Spleen (tissue), 11 donors: ENCODE measurements around the gene GOLGA2. TPM values are rescaled to one million over a fixed set of nuclear protein-coding genes. Genes with fewer than 3 reads are reported as not detected.
A peak's percentile ranks its signal among the peaks of the same experiment; 100 is the strongest.

Experiments used
- DNase-seq: peaks from one replicate; pipeline ENCODE4 v3.0.0-alpha.2; 2020
- H3K27ac ChIP-seq, 8 donors: fragments of 200-600 bp; sonication (generic) in 7 of 8; 1 replicate in 4 of 8; 2 replicates in 4 of 8; pipeline versions ENCODE4 v1.5.0 to v1.8.0; 2016 to 2021; ENCODE audit warnings: inconsistent platforms in 4 of 8, mild to moderate bottlenecking in 4 of 8, moderate library complexity in 1 of 8
- H3K27me3 ChIP-seq, 7 donors: fragments of 200-600 bp; sonication (generic) in 6 of 7; replicated peaks in 1 of 7; 1 replicate in 4 of 7; 2 replicates in 3 of 7; pipeline versions ENCODE4 v1.5.0 to v1.8.0; 2016 to 2021; ENCODE audit warnings: inconsistent platforms in 3 of 7, mild to moderate bottlenecking in 1 of 7
- H3K36me3 ChIP-seq, 6 donors: fragments of 200-600 bp; sonication (generic) in 5 of 6; 1 replicate in 4 of 6; 2 replicates in 2 of 6; pipeline versions ENCODE4 v1.5.0 to v1.8.0; 2016 to 2021; ENCODE audit warnings: inconsistent platforms in 2 of 6
- H3K4me1 ChIP-seq, 6 donors: fragments of 200-600 bp; sonication (generic) in 5 of 6; 1 replicate in 3 of 6; 2 replicates in 3 of 6; pipeline versions ENCODE4 v1.5.0 to v1.8.0; 2016 to 2021; ENCODE audit warnings: inconsistent platforms in 3 of 6
- H3K4me3 ChIP-seq, 8 donors: fragments of 200-600 bp; sonication (generic) in 7 of 8; 1 replicate in 4 of 8; 2 replicates in 4 of 8; pipeline versions ENCODE4 v1.5.0 to v1.8.0; 2016 to 2021; ENCODE audit warnings: inconsistent platforms in 4 of 8, mild to moderate bottlenecking in 4 of 8, moderate library complexity in 2 of 8
- H3K9me3 ChIP-seq, 8 donors: fragments of 200-600 bp; sonication (generic) in 7 of 8; 1 replicate in 4 of 8; 2 replicates in 4 of 8; pipeline versions ENCODE4 v1.5.0 to v1.8.0; 2016 to 2021; ENCODE audit warnings: inconsistent platforms in 4 of 8
- POLR2A ChIP-seq, 3 donors: fragments of 450-650 bp; IDR thresholded peaks; one replicate each; pipeline ENCODE4 v1.5.1; 2017; ENCODE audit warnings: antibody characterized with exemption in 3 of 3, mild to moderate bottlenecking in 1 of 3
- POLR2AphosphoS5 ChIP-seq, 3 donors: sonication (generic); formaldehyde crosslinking; IDR thresholded peaks; one replicate each; pipeline ENCODE4 v1.5.1; 2017; ENCODE audit warnings: antibody characterized with exemption in 3 of 3
- WGBS, 5 donors: extraction: QIAGEN DNeasy Blood & Tissue Kit in 3 of 5; methylation state at CpG; one replicate each; pipeline versions ENCODE4 v1.1.5 to v1.1.7; 2013 to 2018; 5-methylcytosine and 5-hydroxymethylcytosine counted together
- intact Hi-C: fragments of 100-400 bp; cut with DNase I; formaldehyde crosslinking; loops from one replicate; pipeline ENCODE4 v1.15.0; 2023; ENCODE audit warnings: low total_unique reads
- polyA plus RNA-seq, 3 donors: library from polyadenylated mRNA; stranded (reverse); fragments of 200-250 nt; gene quantifications; one replicate each; pipeline ENCODE4 v1.2.1, GENCODE V29; 2013
- total RNA-seq, 7 donors: library from RNA; depleted of rRNA in 3 of 7; stranded (reverse); fragments of >200 nt in 3 of 7; fragmentation: NEBNext Ultra II Directional in 4 of 7; extraction: Animal tissue kit (Norgen Biotek cat#: 25700) in 4 of 7; gene quantifications; one replicate each; pipeline versions ENCODE4 v1.1.0 to v1.2.1, GENCODE V29; 2016 to 2021
- TF ChIP-seq, protein P1 (sequence below), 11 experiments: fragments of 200-600 bp in 7 of 11; fragments of 450-650 bp in 4 of 11; sonication (generic) in 4 of 11; IDR thresholded peaks in 8 of 11; conservative IDR thresholded peaks in 3 of 11; 1 replicate in 7 of 11; 2 replicates in 4 of 11; pipeline versions ENCODE4 v1.4.0 to v1.8.0; 2016 to 2021; ENCODE audit warnings: antibody characterized with exemption in 11 of 11, inconsistent platforms in 4 of 11, mild to moderate bottlenecking in 1 of 11
- donor health status: healthy with polysubstance abuse.
- donor health status: DM: no; HTN: no; CAD: no; lungs with moderate emphysema.
- donor health status: DM: no; HTN: no; CAD: no.
- donor health status: Bipolar disorder and iron deficiency.
- donor health status: healthy.
- donor health status: DM: no; HTN: no; CAD: no.
- donor health status: DM: yes; HTN: yes; CAD: no.

Gene GOLGA2
- total and polyA plus RNA-seq, 10 donors = 15.5 to 79.0 (median 59.5) TPM

DNA sequence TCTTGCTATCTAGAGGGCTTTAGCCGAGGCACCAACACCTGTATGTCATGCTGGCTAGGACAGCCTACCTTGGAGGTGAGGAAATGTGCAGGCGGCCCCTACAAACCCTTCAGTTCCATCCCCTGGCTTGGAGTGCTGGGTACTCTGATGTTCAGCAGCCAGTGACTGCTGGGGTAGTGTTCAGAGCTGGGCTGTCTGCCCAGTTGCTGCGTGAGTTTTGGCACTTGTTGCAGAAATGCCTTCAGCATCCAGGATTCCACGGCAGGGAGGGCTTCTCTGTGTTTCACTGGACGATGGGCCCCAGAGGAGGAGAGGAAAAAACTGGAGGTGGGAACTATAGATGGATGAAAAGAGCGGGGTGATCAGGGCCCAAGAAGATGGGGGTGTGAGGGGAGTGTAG, 10.6 kb upstream of the GOLGA2 start:
- DNase-seq = no peak
- TF ChIP-seq, protein P1, sequence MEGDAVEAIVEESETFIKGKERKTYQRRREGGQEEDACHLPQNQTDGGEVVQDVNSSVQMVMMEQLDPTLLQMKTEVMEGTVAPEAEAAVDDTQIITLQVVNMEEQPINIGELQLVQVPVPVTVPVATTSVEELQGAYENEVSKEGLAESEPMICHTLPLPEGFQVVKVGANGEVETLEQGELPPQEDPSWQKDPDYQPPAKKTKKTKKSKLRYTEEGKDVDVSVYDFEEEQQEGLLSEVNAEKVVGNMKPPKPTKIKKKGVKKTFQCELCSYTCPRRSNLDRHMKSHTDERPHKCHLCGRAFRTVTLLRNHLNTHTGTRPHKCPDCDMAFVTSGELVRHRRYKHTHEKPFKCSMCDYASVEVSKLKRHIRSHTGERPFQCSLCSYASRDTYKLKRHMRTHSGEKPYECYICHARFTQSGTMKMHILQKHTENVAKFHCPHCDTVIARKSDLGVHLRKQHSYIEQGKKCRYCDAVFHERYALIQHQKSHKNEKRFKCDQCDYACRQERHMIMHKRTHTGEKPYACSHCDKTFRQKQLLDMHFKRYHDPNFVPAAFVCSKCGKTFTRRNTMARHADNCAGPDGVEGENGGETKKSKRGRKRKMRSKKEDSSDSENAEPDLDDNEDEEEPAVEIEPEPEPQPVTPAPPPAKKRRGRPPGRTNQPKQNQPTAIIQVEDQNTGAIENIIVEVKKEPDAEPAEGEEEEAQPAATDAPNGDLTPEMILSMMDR (IDR thresholded peaks at IDR 0.05 in 8 of 11, conservative IDR thresholded peaks at IDR 0.05 in 3 of 11) = no peak
- TF ChIP-seq POLR2AphosphoS5 (IDR thresholded peaks at IDR 0.05) (no peak), POLR2A (IDR thresholded peaks at IDR 0.05) (no peak)
- H3K27me3 ChIP-seq = no peaks in the 10 kb centered on the region
- H3K36me3 ChIP-seq = peaks cover 0 to 56% (median 24%) of the 10 kb centered on the region in 6 donors
- H3K27ac ChIP-seq = no peak overlapping the region
- H3K9me3 ChIP-seq = no peaks in the 10 kb centered on the region
- 84 to 93% (median 91%) methylated on average over 6 of the region's 6 CpGs for WGBS, 5 donors
- intact Hi-C loops = no loop called here
- H3K4me3 ChIP-seq = no peak overlapping the region
- H3K4me1 ChIP-seq = peaks cover 0 to 4% (median 0%) of the 10 kb centered on the region in 6 donors

DNA sequence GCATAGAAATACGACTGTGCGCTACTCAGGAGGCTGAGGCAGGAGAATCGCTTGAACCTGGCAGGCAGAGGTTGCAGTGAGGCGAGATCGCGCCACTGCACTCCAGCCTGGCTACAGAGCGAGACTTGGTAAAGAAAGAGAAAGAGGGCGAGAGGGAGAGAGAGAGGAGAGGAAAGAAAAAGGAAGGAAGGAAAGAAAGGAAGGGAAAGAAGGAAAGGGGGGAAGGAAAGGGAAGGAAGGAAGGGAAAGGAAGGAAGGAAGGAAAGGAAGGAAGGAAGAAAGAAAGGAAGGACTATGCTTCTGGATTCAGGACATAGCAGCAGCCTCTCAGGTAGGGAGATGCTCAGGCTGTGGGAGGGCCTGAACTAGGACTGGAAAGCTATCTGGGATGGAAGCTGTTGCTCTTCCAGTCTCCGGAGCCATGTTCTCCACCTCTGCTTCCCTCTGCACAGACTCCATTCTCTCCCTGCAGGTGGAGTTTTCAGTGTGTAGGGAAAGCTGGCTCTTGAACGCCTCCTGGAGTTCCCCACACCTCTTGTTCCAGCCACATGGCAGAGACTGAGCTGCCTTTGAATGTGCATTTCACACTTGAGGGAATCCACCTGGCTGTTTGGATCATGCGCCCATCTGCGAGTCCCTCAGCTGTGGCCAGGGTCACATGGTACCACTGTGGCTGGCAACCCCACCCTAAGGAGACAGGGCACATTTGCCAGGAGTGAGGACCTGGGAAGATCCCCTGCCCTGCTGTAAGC, 9.4 kb upstream of the GOLGA2 start:
- intact Hi-C loops = no loop called here
- no peak for DNase-seq
- Histone ChIP-seq H3K36me3 (peaks cover 0 to 54% (median 24%) of the 10 kb centered on the region in 6 donors), H3K9me3 (no peaks in the 10 kb centered on the region), H3K27me3 (no peaks in the 10 kb centered on the region), H3K27ac (no peak overlapping the region), H3K4me3 (no peak overlapping the region), H3K4me1 (peaks cover 0 to 6% (median 2%) of the 10 kb centered on the region in 6 donors)
- no peak for TF ChIP-seq POLR2AphosphoS5 (IDR thresholded peaks at IDR 0.05)
- TF ChIP-seq, protein P1 (IDR thresholded peaks at IDR 0.05 in 8 of 11, conservative IDR thresholded peaks at IDR 0.05 in 3 of 11) = no peak
- TF ChIP-seq POLR2A (IDR thresholded peaks at IDR 0.05) = no peak
- WGBS, 5 donors = 90 to 96% (median 93%) methylated on average over 10 to 12 of the region's 12 CpGs

DNA sequence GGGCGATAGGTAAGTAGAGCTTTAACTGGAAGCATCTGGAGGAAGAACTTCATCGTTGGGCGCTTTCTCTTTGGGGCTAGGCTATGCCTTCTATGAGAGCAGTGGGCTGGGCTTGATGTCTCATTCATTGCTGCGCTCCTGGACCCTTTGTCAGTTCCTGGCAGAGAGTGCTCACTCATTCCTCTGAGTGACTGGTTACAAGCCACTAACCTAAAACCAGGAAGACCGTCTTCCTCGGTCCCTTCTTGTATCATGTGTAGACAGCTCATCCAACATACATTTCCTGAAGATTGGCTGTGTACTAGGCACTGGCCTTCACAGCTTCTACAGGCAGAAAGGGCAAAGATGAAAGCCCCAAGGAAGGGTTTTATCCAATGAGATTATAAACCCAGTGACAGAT, 6.7 kb upstream of the GOLGA2 start:
- TF ChIP-seq POLR2A (IDR thresholded peaks at IDR 0.05) = no peak
- no peak for TF ChIP-seq POLR2AphosphoS5 (IDR thresholded peaks at IDR 0.05)
- TF ChIP-seq, protein P1 (IDR thresholded peaks at IDR 0.05 in 8 of 11, conservative IDR thresholded peaks at IDR 0.05 in 3 of 11) = no peak
- Histone ChIP-seq H3K4me3 (no peak overlapping the region), H3K9me3 (no peaks in the 10 kb centered on the region), H3K4me1 (peaks cover 0 to 29% (median 7%) of the 10 kb centered on the region in 6 donors), H3K27ac (no peak overlapping the region), H3K36me3 (peaks cover 0 to 27% (median 15%) of the 10 kb centered on the region in 6 donors), H3K27me3 (no peaks in the 10 kb centered on the region)
- WGBS, 5 donors = 87 to 96% (median 92%) methylated on average over 6 of the region's 6 CpGs
- DNase-seq = no peak
- intact Hi-C loops = no loop called here

DNA sequence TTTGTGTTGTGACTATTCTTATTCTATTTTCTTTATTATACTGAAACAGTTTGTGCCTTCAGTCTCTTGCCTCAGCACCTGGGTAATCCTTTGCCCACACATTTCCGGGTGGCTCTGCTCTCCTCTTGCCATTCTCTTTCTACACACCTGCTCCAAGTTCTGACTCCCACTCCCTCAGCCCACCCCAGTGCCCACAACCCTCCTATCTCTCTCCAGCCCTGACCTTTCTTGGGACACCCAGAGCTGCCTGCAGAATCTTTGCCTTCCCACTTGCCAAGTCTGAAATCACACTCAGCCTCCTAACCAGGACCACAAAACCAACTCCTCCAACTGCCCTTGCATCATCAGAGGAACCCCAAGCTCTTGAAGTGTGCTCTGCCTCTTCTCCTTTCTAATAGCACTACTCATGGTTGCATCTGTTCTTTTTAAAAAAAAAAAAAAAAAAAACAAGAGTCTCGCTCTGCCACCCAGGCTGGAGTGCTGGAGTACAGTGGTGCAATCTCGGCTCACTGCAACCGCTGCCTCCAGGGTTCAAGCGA, 4.3 kb upstream of the GOLGA2 start:
- Histone ChIP-seq H3K36me3 (peaks cover 0 to 5% (median under 1%) of the 10 kb centered on the region in 6 donors), H3K27ac (peak overlapping the region in 4 of 8 donors; percentile 51 to 61 (median 55)), H3K9me3 (no peaks in the 10 kb centered on the region), H3K4me1 (peaks cover 0 to 46% (median 22%) of the 10 kb centered on the region in 6 donors), H3K4me3 (no peak overlapping the region), H3K27me3 (no peaks in the 10 kb centered on the region)
- no peak for DNase-seq
- TF ChIP-seq POLR2AphosphoS5 (IDR thresholded peaks at IDR 0.05) = no peak
- TF ChIP-seq, protein P1 (IDR thresholded peaks at IDR 0.05 in 8 of 11, conservative IDR thresholded peaks at IDR 0.05 in 3 of 11) = no peak
- TF ChIP-seq POLR2A (IDR thresholded peaks at IDR 0.05) = no peak
- intact Hi-C loops = no loop called here
- 61 to 89% (median 72%) methylated on average over 5 of the region's 5 CpGs for WGBS, 5 donors
